ENCODE results near the gene STK38.
"Not testable (repeated sequence)": the region's sequence is repeated elsewhere in the genome, so short reads cannot be mapped to it uniquely, and the experiment has no call there.

The STK38 gene

GRCh38 chr6:36580184-36580526 is 32.9 kb upstream of the STK38 start:
- Histone ChIP-seq H3K36me3 (ENCODE audit: control insufficient read depth, insufficient read depth, low read length) (no peaks in the 10 kb centered on the region), H3K9me3 (ENCODE audit: control insufficient read depth, low read length) (no peaks in the 10 kb centered on the region), H3K4me3 (ENCODE audit: extremely low read depth, insufficient read depth, low read length, poor library complexity, severe bottlenecking) (no peak overlapping the region), H3K27ac (ENCODE audit: low read depth, low read length, severe bottlenecking) (peak overlapping the region; percentile 79), H3K4me1 (ENCODE audit: control insufficient read depth, insufficient read depth, low read length, poor library complexity, severe bottlenecking) (peaks cover 35% of the 10 kb centered on the region)
- 84 to 95% methylated on average over 2 to 4 of the region's 8 CpGs for WGBS, 2 experiments (ENCODE audit: insufficient coverage in 2 of 2)

- WGBS, 2 experiments (ENCODE audit: insufficient coverage in 2 of 2) = 95% methylated on average over 4 of the region's 4 CpGs; no CpG with 5 or more reads in 1 of the 2 experiments
- Histone ChIP-seq H3K4me1 (ENCODE audit: control insufficient read depth, insufficient read depth, low read length, poor library complexity, severe bottlenecking) (peaks cover 35% of the 10 kb centered on the region), H3K4me3 (ENCODE audit: extremely low read depth, insufficient read depth, low read length, poor library complexity, severe bottlenecking) (no peak overlapping the region), H3K9me3 (ENCODE audit: control insufficient read depth, low read length) (no peaks in the 10 kb centered on the region), H3K27ac (ENCODE audit: low read depth, low read length, severe bottlenecking) (peak overlapping the region; percentile 74), H3K36me3 (ENCODE audit: control insufficient read depth, insufficient read depth, low read length) (no peaks in the 10 kb centered on the region)
These were observed 31.2 kb upstream of the STK38 start for GRCh38 chr6:36578431-36578830.

- Histone ChIP-seq H3K4me3 (ENCODE audit: extremely low read depth, insufficient read depth, low read length, poor library complexity, severe bottlenecking) (no peak overlapping the region), H3K9me3 (ENCODE audit: control insufficient read depth, low read length) (no peaks in the 10 kb centered on the region), H3K4me1 (ENCODE audit: control insufficient read depth, insufficient read depth, low read length, poor library complexity, severe bottlenecking) (peaks cover 35% of the 10 kb centered on the region), H3K27ac (ENCODE audit: low read depth, low read length, severe bottlenecking) (peak overlapping the region; percentile 74), H3K36me3 (ENCODE audit: control insufficient read depth, insufficient read depth, low read length) (no peaks in the 10 kb centered on the region)
- 94 to 95% methylated on average over 4 of the region's 5 CpGs for WGBS, 2 experiments (ENCODE audit: insufficient coverage in 2 of 2)
These were observed 30.8 kb upstream of the STK38 start for GRCh38 chr6:36578030-36578429.

GRCh38 chr6:36577301-36577700 is 30.0 kb upstream of the STK38 start:
- Histone ChIP-seq H3K4me3 (ENCODE audit: extremely low read depth, insufficient read depth, low read length, poor library complexity, severe bottlenecking) (no peak overlapping the region), H3K27ac (ENCODE audit: low read depth, low read length, severe bottlenecking) (peak overlapping the region; percentile 74), H3K4me1 (ENCODE audit: control insufficient read depth, insufficient read depth, low read length, poor library complexity, severe bottlenecking) (peaks cover 35% of the 10 kb centered on the region), H3K9me3 (ENCODE audit: control insufficient read depth, low read length) (no peaks in the 10 kb centered on the region), H3K36me3 (ENCODE audit: control insufficient read depth, insufficient read depth, low read length) (no peaks in the 10 kb centered on the region)
- WGBS, 2 experiments (ENCODE audit: insufficient coverage in 2 of 2) = 60 to 86% methylated on average over 1 of the region's 2 CpGs

- Histone ChIP-seq H3K27ac (ENCODE audit: low read depth, low read length, severe bottlenecking) (peak overlapping the region; percentile 67), H3K4me3 (ENCODE audit: extremely low read depth, insufficient read depth, low read length, poor library complexity, severe bottlenecking) (no peak overlapping the region), H3K36me3 (ENCODE audit: control insufficient read depth, insufficient read depth, low read length) (no peaks in the 10 kb centered on the region), H3K9me3 (ENCODE audit: control insufficient read depth, low read length) (no peaks in the 10 kb centered on the region), H3K4me1 (ENCODE audit: control insufficient read depth, insufficient read depth, low read length, poor library complexity, severe bottlenecking) (peaks cover 31% of the 10 kb centered on the region)
- 92% methylated on average over 6 to 7 of the region's 7 CpGs for WGBS, 2 experiments (ENCODE audit: insufficient coverage in 2 of 2)
These were observed 29.3 kb upstream of the STK38 start for GRCh38 chr6:36576578-36576977.

GRCh38 chr6:36574679-36575078 is 27.4 kb upstream of the STK38 start:
- H3K36me3 ChIP-seq (ENCODE audit: control insufficient read depth, insufficient read depth, low read length) = no peaks in the 10 kb centered on the region
- H3K4me1 ChIP-seq (ENCODE audit: control insufficient read depth, insufficient read depth, low read length, poor library complexity, severe bottlenecking) = peaks cover 26% of the 10 kb centered on the region
- H3K4me3 ChIP-seq (ENCODE audit: extremely low read depth, insufficient read depth, low read length, poor library complexity, severe bottlenecking) = no peak overlapping the region
- H3K9me3 ChIP-seq (ENCODE audit: control insufficient read depth, low read length) = no peaks in the 10 kb centered on the region
- H3K27ac ChIP-seq (ENCODE audit: low read depth, low read length, severe bottlenecking) = no peak overlapping the region

GRCh38 chr6:36572353-36573311 is 25.4 kb upstream of the STK38 start:
- H3K9me3 ChIP-seq (ENCODE audit: control insufficient read depth, low read length); H3K27ac ChIP-seq (ENCODE audit: low read depth, low read length, severe bottlenecking); H3K4me1 ChIP-seq (ENCODE audit: control insufficient read depth, insufficient read depth, low read length, poor library complexity, severe bottlenecking); H3K36me3 ChIP-seq (ENCODE audit: control insufficient read depth, insufficient read depth, low read length); H3K4me3 ChIP-seq (ENCODE audit: extremely low read depth, insufficient read depth, low read length, poor library complexity, severe bottlenecking): not testable (repeated sequence)
- WGBS, 2 experiments (ENCODE audit: insufficient coverage in 2 of 2) = 89 to 98% methylated on average over 8 of the region's 12 CpGs

GRCh38 chr6:36571122-36572043 is 24.1 kb upstream of the STK38 start:
- H3K4me3 ChIP-seq (ENCODE audit: extremely low read depth, insufficient read depth, low read length, poor library complexity, severe bottlenecking) = no peak overlapping the region
- H3K4me1 ChIP-seq (ENCODE audit: control insufficient read depth, insufficient read depth, low read length, poor library complexity, severe bottlenecking) = peaks cover 3% of the 10 kb centered on the region
- no peaks in the 10 kb centered on the region for H3K9me3 ChIP-seq (ENCODE audit: control insufficient read depth, low read length)
- H3K27ac ChIP-seq (ENCODE audit: low read depth, low read length, severe bottlenecking) = no peak overlapping the region
- no peaks in the 10 kb centered on the region for H3K36me3 ChIP-seq (ENCODE audit: control insufficient read depth, insufficient read depth, low read length)
- 90 to 100% methylated on average over 2 of the region's 4 CpGs for WGBS, 2 experiments (ENCODE audit: insufficient coverage in 2 of 2)

- Histone ChIP-seq H3K36me3 (ENCODE audit: control insufficient read depth, insufficient read depth, low read length) (no peaks in the 10 kb centered on the region), H3K4me3 (ENCODE audit: extremely low read depth, insufficient read depth, low read length, poor library complexity, severe bottlenecking) (no peak overlapping the region), H3K4me1 (ENCODE audit: control insufficient read depth, insufficient read depth, low read length, poor library complexity, severe bottlenecking) (peaks cover 3% of the 10 kb centered on the region), H3K9me3 (ENCODE audit: control insufficient read depth, low read length) (no peaks in the 10 kb centered on the region), H3K27ac (ENCODE audit: low read depth, low read length, severe bottlenecking) (no peak overlapping the region)
- WGBS, 2 experiments (ENCODE audit: insufficient coverage in 2 of 2) = 89 to 100% methylated on average over 1 of the region's 2 CpGs
These were observed 23.0 kb upstream of the STK38 start for GRCh38 chr6:36570264-36570663.

- H3K9me3 ChIP-seq (ENCODE audit: control insufficient read depth, low read length) = no peaks in the 10 kb centered on the region
These were observed 19.2 kb upstream of the STK38 start for GRCh38 chr6:36566418-36566905.

More at GRCh38 chr6:36566418-36566905, 19.2 kb upstream of the STK38 start:
- 95 to 100% methylated on average over 4 of the region's 8 CpGs for WGBS, 2 experiments (ENCODE audit: insufficient coverage in 2 of 2)
- no peak overlapping the region for H3K27ac ChIP-seq (ENCODE audit: low read depth, low read length, severe bottlenecking)
- H3K4me3 ChIP-seq (ENCODE audit: extremely low read depth, insufficient read depth, low read length, poor library complexity, severe bottlenecking) = no peak overlapping the region
- no peaks in the 10 kb centered on the region for H3K36me3 ChIP-seq (ENCODE audit: control insufficient read depth, insufficient read depth, low read length)
- H3K4me1 ChIP-seq (ENCODE audit: control insufficient read depth, insufficient read depth, low read length, poor library complexity, severe bottlenecking) = peaks cover 6% of the 10 kb centered on the region

Data from mesodermal cell (in vitro differentiated cells).